ENCODE results near the gene NUDT15. TPM values are rescaled to one million over a fixed set of nuclear protein-coding genes. Genes with fewer than 3 reads are reported as not detected.

The NUDT15 gene
- total and polyA plus RNA-seq, 2 of the 8 experiments (the other 6 are each of a cell fraction or from before 2014, with no cell fraction given) = 37.8 to 65.9 TPM

DNA sequence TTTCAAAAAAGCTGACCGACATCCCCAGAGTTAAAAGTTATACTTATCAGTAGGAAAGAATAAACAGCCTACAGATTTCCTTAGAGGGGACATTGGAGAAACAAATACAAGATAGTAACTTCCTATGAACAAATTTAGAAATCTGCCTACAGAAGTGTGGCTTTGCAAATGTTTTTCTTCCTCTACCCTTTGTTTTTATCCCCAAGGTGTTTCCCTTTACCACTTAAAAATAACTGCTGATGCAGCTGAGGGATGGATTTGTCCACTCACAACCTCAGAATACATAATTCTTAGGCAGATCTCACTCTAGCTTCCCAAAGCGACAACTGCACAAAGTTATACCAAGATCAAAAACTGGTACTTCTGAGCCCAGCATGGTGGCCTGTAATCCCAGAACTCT, 36.5 kb downstream of the NUDT15 start:
- Histone ChIP-seq H2BK15ac (ENCODE audit: low read length) (no peak overlapping the region), H3K4ac (replicated peaks; ENCODE audit: insufficient read length, low read depth, low read length) (no peak overlapping the region), H3K79me2 (ENCODE audit: control insufficient read depth in 1 of 2, insufficient read depth in 2 of 2, low read length in 2 of 2) (no peaks in the 10 kb centered on the region), H3K4me3 (ENCODE audit: extremely low read depth in 1 of 4, insufficient read depth in 2 of 4, low read depth in 3 of 4, low read length in 4 of 4) (no peak overlapping the region), H3K36me3 (ENCODE audit: control insufficient read depth in 2 of 4, insufficient read depth in 4 of 4, low read length in 3 of 4) (peaks cover 21 to 93% (median 63%) of the 10 kb centered on the region in 4 experiments), H4K5ac (ENCODE audit: insufficient read length, low read depth, low read length) (no peak overlapping the region), H4K91ac (replicated peaks; ENCODE audit: insufficient read length, low read length) (no peak overlapping the region), H2BK12ac (ENCODE audit: low read depth, low read length) (no peak overlapping the region), H2AK5ac (ENCODE audit: low read depth, low read length) (no peak overlapping the region), H3K4me2 (ENCODE audit: insufficient read depth in 1 of 2, low read depth in 2 of 2, low read length in 2 of 2) (no peak overlapping the region), H3K23ac (ENCODE audit: insufficient read length) (no peak overlapping the region), H3K27ac (ENCODE audit: low read depth, low read length) (no peak overlapping the region), H4K20me1 (replicated peaks in 1 of 2; ENCODE audit: control insufficient read depth in 1 of 2, insufficient read depth in 2 of 2, low read length in 2 of 2) (no peaks in the 10 kb centered on the region), H3K9ac (replicated peaks in 1 of 4; ENCODE audit: extremely low read depth in 1 of 4, low read depth in 3 of 4, low read length in 3 of 4) (no peak overlapping the region), H3K27me3 (replicated peaks in 1 of 4; ENCODE audit: control insufficient read depth in 3 of 4, extremely low read depth in 1 of 4, insufficient read depth in 3 of 4, low read length in 3 of 4) (no peaks in the 10 kb centered on the region), H3K56ac (replicated peaks; ENCODE audit: insufficient read length, low read depth, low read length) (no peak overlapping the region), H3K23me2 (ENCODE audit: low read depth, low read length) (no peaks in the 10 kb centered on the region), H3K9me3 (ENCODE audit: insufficient read depth in 2 of 2, low read depth in 1 of 2, low read length in 1 of 2) (peaks cover 49 to 50% of the 10 kb centered on the region in 2 experiments), H3K14ac (ENCODE audit: insufficient read length) (no peak overlapping the region), H2BK120ac (replicated peaks; ENCODE audit: low read depth, low read length) (no peak overlapping the region), H2AFZ (ENCODE audit: low read length) (no peak overlapping the region), H3K18ac (ENCODE audit: extremely low read depth, low read length) (no peak overlapping the region), H2BK5ac (ENCODE audit: low read depth, low read length) (no peak overlapping the region), H3K79me1 (ENCODE audit: low read depth, low read length) (no peaks in the 10 kb centered on the region), H3K4me1 (replicated peaks in 1 of 4; ENCODE audit: control insufficient read depth in 3 of 4, insufficient read depth in 4 of 4, low read length in 3 of 4) (no peaks in the 10 kb centered on the region), H2BK20ac (ENCODE audit: low read length) (no peak overlapping the region), H4K8ac (ENCODE audit: extremely low read depth, insufficient read depth, low read length) (no peak overlapping the region)
- 92% methylated on average over 2 of the region's 2 CpGs; no CpG with 5 or more reads in 1 of the 2 experiments for WGBS, 2 experiments (ENCODE audit: extremely low coverage in 1 of 2, insufficient coverage in 1 of 2, insufficient read length in 1 of 2, insufficient replicate concordance in 2 of 2, low coverage in 1 of 2, low lambda C conversion rate in 2 of 2, missing lambda C conversion rate in 1 of 2)
- ChIA-PET CTCF (ENCODE audit: partially characterized antibody) (no interaction called here), POLR2A (ENCODE audit: partially characterized antibody) (no interaction called here)
- FAIRE-seq = no peak
- DNase-seq (ENCODE audit: low read depth in 1 of 2, low spot score in 2 of 2) = no peak
- no peak for TF ChIP-seq RNF2 (IDR thresholded peaks at IDR 0.05; ENCODE audit: borderline replicate concordance, low read depth, low read length, missing control alignments, poor library complexity, severe bottlenecking)
- no peak for TF ChIP-seq JUN (IDR thresholded peaks at IDR 0.05; ENCODE audit: low read depth, low read length)
- no peak for TF ChIP-seq MAFK (IDR thresholded peaks at IDR 0.05; ENCODE audit: low read depth, low read length)
- TF ChIP-seq NANOG (IDR thresholded peaks at IDR 0.05; ENCODE audit: insufficient read depth, low read depth, low read length, poor library complexity, severe bottlenecking) = no peak
- no peak for TF ChIP-seq POLR2A (IDR thresholded peaks at IDR 0.05; ENCODE audit: control extremely low read depth in 1 of 2, low read depth in 2 of 2, low read length in 2 of 2)
- no peak for TF ChIP-seq CHD1 (IDR thresholded peaks at IDR 0.05; ENCODE audit: low read depth, low read length)
- TF ChIP-seq EZH2 (IDR thresholded peaks at IDR 0.05; ENCODE audit: low read depth, low read length, severe bottlenecking) = no peak
- TF ChIP-seq SP1 (IDR thresholded peaks at IDR 0.05; ENCODE audit: low read depth, low read length) = no peak
- no peak for TF ChIP-seq SIX5 (IDR thresholded peaks at IDR 0.05; ENCODE audit: low read depth, low read length)
- no peak for TF ChIP-seq GTF2F1 (IDR thresholded peaks at IDR 0.05; ENCODE audit: borderline replicate concordance, low read depth, low read length)
- TF ChIP-seq, protein P1, sequence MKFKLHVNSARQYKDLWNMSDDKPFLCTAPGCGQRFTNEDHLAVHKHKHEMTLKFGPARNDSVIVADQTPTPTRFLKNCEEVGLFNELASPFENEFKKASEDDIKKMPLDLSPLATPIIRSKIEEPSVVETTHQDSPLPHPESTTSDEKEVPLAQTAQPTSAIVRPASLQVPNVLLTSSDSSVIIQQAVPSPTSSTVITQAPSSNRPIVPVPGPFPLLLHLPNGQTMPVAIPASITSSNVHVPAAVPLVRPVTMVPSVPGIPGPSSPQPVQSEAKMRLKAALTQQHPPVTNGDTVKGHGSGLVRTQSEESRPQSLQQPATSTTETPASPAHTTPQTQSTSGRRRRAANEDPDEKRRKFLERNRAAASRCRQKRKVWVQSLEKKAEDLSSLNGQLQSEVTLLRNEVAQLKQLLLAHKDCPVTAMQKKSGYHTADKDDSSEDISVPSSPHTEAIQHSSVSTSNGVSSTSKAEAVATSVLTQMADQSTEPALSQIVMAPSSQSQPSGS (IDR thresholded peaks at IDR 0.05; ENCODE audit: low read length) = no peak
- TF ChIP-seq ZNF274 (IDR thresholded peaks at IDR 0.05; ENCODE audit: borderline replicate concordance, extremely low read depth, low read length) = no peak
